ENCODE measurements around the gene YJU2.
"Not testable (repeated sequence)": the region's sequence is repeated elsewhere in the genome, so short reads cannot be mapped to it uniquely, and the experiment has no call there.

YJU2 gene

GRCh38 chr19:4210166-4210731, 36.6 kb upstream of the YJU2 start:
- H3K4me1 ChIP-seq (ENCODE audit: control insufficient read depth, insufficient read depth, low read length, poor library complexity, severe bottlenecking) = no peaks in the 10 kb centered on the region
- H3K27ac ChIP-seq (ENCODE audit: low read depth, low read length, severe bottlenecking) = no peak overlapping the region
- no peaks in the 10 kb centered on the region for H3K9me3 ChIP-seq (ENCODE audit: control insufficient read depth, low read length)
- 88 to 97% methylated on average over 9 to 10 of the region's 15 CpGs for WGBS, 2 experiments (ENCODE audit: insufficient coverage in 2 of 2)
- H3K36me3 ChIP-seq (ENCODE audit: control insufficient read depth, insufficient read depth, low read length) = no peaks in the 10 kb centered on the region
- no peak overlapping the region for H3K4me3 ChIP-seq (ENCODE audit: extremely low read depth, insufficient read depth, low read length, poor library complexity, severe bottlenecking)

GRCh38 chr19:4213116-4213515, 33.8 kb upstream of the YJU2 start:
- Histone ChIP-seq H3K36me3 (ENCODE audit: control insufficient read depth, insufficient read depth, low read length) (no peaks in the 10 kb centered on the region), H3K9me3 (ENCODE audit: control insufficient read depth, low read length) (peaks cover 6% of the 10 kb centered on the region), H3K4me1 (ENCODE audit: control insufficient read depth, insufficient read depth, low read length, poor library complexity, severe bottlenecking) (no peaks in the 10 kb centered on the region), H3K4me3 (ENCODE audit: extremely low read depth, insufficient read depth, low read length, poor library complexity, severe bottlenecking) (no peak overlapping the region), H3K27ac (ENCODE audit: low read depth, low read length, severe bottlenecking) (no peak overlapping the region)
- 86 to 100% methylated on average over 2 of the region's 3 CpGs for WGBS, 2 experiments (ENCODE audit: insufficient coverage in 2 of 2)

DNA sequence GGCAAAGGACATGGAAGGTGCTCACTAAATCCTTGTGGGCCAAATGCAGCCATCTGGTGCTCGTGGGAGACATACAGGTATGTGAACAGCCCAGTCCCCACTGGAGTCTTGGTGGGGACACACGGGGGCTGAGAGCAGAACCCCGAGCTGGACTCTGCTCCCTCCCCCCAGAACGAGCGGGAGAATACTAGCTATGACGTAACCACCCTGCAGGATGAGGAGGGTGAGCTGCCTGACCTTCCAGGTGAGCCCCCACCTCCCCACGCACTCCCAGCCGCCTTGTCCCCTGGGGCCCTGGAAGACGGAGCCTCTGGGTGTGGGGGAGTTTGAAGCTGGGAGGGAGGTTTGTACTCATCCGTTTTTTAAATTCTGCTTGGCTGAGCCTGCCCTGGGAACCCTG, 31.1 kb upstream of the YJU2 start:
- Histone ChIP-seq H3K9me3 (ENCODE audit: control insufficient read depth, low read length) (peaks cover 6% of the 10 kb centered on the region), H3K4me3 (ENCODE audit: extremely low read depth, insufficient read depth, low read length, poor library complexity, severe bottlenecking) (no peak overlapping the region), H3K27ac (ENCODE audit: low read depth, low read length, severe bottlenecking) (no peak overlapping the region), H3K36me3 (ENCODE audit: control insufficient read depth, insufficient read depth, low read length) (no peaks in the 10 kb centered on the region), H3K4me1 (ENCODE audit: control insufficient read depth, insufficient read depth, low read length, poor library complexity, severe bottlenecking) (no peaks in the 10 kb centered on the region)
- WGBS, 2 experiments (ENCODE audit: insufficient coverage in 2 of 2) = 87 to 90% methylated on average over 2 to 7 of the region's 10 CpGs

- Histone ChIP-seq H3K27ac (ENCODE audit: low read depth, low read length, severe bottlenecking) (no peak overlapping the region), H3K4me3 (ENCODE audit: extremely low read depth, insufficient read depth, low read length, poor library complexity, severe bottlenecking) (no peak overlapping the region), H3K4me1 (ENCODE audit: control insufficient read depth, insufficient read depth, low read length, poor library complexity, severe bottlenecking) (no peaks in the 10 kb centered on the region), H3K36me3 (ENCODE audit: control insufficient read depth, insufficient read depth, low read length) (no peaks in the 10 kb centered on the region), H3K9me3 (ENCODE audit: control insufficient read depth, low read length) (peaks cover 6% of the 10 kb centered on the region)
- 79 to 81% methylated on average over 6 of the region's 6 CpGs for WGBS, 2 experiments (ENCODE audit: insufficient coverage in 2 of 2)
Measured at GRCh38 chr19:4216846-4217245, 30.0 kb upstream of the YJU2 start.

DNA sequence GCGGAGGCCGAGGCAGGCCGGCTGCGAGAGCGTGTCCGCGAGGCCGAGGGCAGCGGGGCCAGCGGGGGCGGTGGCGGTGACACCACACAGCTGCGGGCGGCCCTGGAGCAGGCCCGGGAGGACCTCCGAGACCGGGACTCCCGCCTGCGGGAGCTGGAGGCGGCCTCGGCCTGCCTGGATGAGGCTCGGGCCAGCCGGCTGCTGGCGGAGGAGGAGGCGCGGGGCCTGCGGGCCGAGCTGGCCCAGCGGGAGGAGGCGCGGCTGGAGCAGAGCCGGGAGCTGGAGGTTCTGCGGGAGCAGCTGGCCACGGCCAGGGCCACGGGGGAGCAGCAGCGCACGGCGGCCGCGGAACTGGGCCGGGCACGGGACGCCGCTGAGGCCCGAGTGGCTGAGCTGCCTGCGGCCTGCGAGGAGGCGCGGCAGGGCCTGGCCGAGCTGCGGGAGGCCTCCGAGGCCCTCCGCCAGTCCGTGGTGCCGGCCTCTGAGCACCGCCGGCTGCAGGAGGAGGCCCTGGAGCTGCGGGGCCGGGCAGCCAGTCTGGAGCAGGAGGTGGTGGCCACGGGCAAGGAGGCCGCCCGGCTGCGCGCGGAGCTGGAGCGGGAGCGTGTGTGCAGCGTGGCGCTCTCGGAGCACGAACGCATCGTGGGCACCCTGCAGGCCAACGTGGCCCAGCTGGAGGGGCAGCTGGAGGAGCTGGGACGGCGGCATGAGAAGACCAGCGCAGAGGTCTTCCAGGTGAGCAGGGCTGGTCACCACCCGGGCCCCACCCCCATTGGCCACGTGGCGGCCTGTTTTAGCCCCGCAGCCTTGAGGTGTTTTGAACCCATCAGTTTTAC, 29.2 kb upstream of the YJU2 start:
- H3K9me3 ChIP-seq (ENCODE audit: control insufficient read depth, low read length) = peaks cover 6% of the 10 kb centered on the region
- no peaks in the 10 kb centered on the region for H3K4me1 ChIP-seq (ENCODE audit: control insufficient read depth, insufficient read depth, low read length, poor library complexity, severe bottlenecking)
- H3K36me3 ChIP-seq (ENCODE audit: control insufficient read depth, insufficient read depth, low read length) = no peaks in the 10 kb centered on the region
- no peak overlapping the region for H3K4me3 ChIP-seq (ENCODE audit: extremely low read depth, insufficient read depth, low read length, poor library complexity, severe bottlenecking)
- WGBS, 2 experiments (ENCODE audit: insufficient coverage in 2 of 2) = 97% methylated on average over 75 to 78 of the region's 81 CpGs
- no peak overlapping the region for H3K27ac ChIP-seq (ENCODE audit: low read depth, low read length, severe bottlenecking)

- H3K36me3 ChIP-seq (ENCODE audit: control insufficient read depth, insufficient read depth, low read length); H3K9me3 ChIP-seq (ENCODE audit: control insufficient read depth, low read length); H3K4me1 ChIP-seq (ENCODE audit: control insufficient read depth, insufficient read depth, low read length, poor library complexity, severe bottlenecking); H3K27ac ChIP-seq (ENCODE audit: low read depth, low read length, severe bottlenecking); H3K4me3 ChIP-seq (ENCODE audit: extremely low read depth, insufficient read depth, low read length, poor library complexity, severe bottlenecking): not testable (repeated sequence)
- 95 to 98% methylated on average over 1 of the region's 1 CpG for WGBS, 2 experiments (ENCODE audit: insufficient coverage in 2 of 2)
Measured at GRCh38 chr19:4218523-4218922, 28.4 kb upstream of the YJU2 start.

DNA sequence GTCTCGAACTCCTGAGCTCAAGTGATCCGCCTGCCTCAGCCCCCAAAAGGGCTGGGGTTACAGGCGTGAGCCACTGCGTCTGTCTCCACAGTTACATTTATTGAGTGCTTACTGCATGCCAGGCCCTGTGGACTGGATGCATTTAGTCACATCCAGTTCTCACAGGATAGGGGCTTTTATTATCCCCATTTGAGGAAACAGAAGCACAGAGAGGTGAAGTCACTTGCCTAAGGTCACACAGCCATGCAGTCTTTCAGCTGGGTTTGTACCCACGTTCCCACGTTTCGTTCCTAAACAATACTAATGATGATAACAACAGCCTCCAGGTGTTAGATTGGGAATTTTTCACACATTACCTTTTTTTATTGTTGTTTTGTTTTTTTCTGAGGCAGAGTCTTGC, 26.7 kb upstream of the YJU2 start:
- H3K4me1 ChIP-seq (ENCODE audit: control insufficient read depth, insufficient read depth, low read length, poor library complexity, severe bottlenecking) = peaks cover 6% of the 10 kb centered on the region
- WGBS, 2 experiments (ENCODE audit: insufficient coverage in 2 of 2) = 95 to 98% methylated on average over 6 to 7 of the region's 7 CpGs
- H3K4me3 ChIP-seq (ENCODE audit: extremely low read depth, insufficient read depth, low read length, poor library complexity, severe bottlenecking) = no peak overlapping the region
- no peaks in the 10 kb centered on the region for H3K36me3 ChIP-seq (ENCODE audit: control insufficient read depth, insufficient read depth, low read length)
- no peak overlapping the region for H3K27ac ChIP-seq (ENCODE audit: low read depth, low read length, severe bottlenecking)
- peaks cover 6% of the 10 kb centered on the region for H3K9me3 ChIP-seq (ENCODE audit: control insufficient read depth, low read length)

DNA sequence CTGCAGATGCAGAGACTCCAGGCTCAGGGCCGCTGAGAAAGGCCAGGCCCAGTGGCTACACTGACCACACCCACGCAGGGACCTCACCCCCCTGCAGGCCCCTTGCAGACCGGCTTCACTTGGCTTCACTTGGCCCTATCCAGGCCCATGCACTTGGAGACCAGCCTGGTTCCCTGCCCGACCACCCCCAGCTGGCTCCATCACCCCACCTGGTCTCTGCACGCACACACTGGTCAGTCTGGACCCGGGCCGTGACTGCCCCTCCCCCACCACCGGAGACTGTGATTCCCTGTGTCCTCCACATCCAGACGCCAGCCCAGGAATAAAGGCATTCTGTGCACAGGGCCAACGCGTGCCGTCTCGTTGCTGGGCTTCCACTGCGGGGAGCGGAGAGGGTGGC, 22.4 kb upstream of the YJU2 start:
- 80 to 85% methylated on average over 13 to 15 of the region's 15 CpGs for WGBS, 2 experiments (ENCODE audit: insufficient coverage in 2 of 2)
- no peak overlapping the region for H3K4me3 ChIP-seq (ENCODE audit: extremely low read depth, insufficient read depth, low read length, poor library complexity, severe bottlenecking)
- H3K4me1 ChIP-seq (ENCODE audit: control insufficient read depth, insufficient read depth, low read length, poor library complexity, severe bottlenecking) = peaks cover 10% of the 10 kb centered on the region
- H3K9me3 ChIP-seq (ENCODE audit: control insufficient read depth, low read length) = no peaks in the 10 kb centered on the region
- no peaks in the 10 kb centered on the region for H3K36me3 ChIP-seq (ENCODE audit: control insufficient read depth, insufficient read depth, low read length)
- no peak overlapping the region for H3K27ac ChIP-seq (ENCODE audit: low read depth, low read length, severe bottlenecking)

GRCh38 chr19:4225885-4226284, 21.0 kb upstream of the YJU2 start:
- WGBS, 2 experiments (ENCODE audit: insufficient coverage in 2 of 2) = 98 to 100% methylated on average over 4 to 5 of the region's 8 CpGs
- H3K4me3 ChIP-seq (ENCODE audit: extremely low read depth, insufficient read depth, low read length, poor library complexity, severe bottlenecking) = no peak overlapping the region
- peaks cover 10% of the 10 kb centered on the region for H3K4me1 ChIP-seq (ENCODE audit: control insufficient read depth, insufficient read depth, low read length, poor library complexity, severe bottlenecking)
- no peak overlapping the region for H3K27ac ChIP-seq (ENCODE audit: low read depth, low read length, severe bottlenecking)
- H3K9me3 ChIP-seq (ENCODE audit: control insufficient read depth, low read length) = no peaks in the 10 kb centered on the region
- H3K36me3 ChIP-seq (ENCODE audit: control insufficient read depth, insufficient read depth, low read length) = no peaks in the 10 kb centered on the region

DNA sequence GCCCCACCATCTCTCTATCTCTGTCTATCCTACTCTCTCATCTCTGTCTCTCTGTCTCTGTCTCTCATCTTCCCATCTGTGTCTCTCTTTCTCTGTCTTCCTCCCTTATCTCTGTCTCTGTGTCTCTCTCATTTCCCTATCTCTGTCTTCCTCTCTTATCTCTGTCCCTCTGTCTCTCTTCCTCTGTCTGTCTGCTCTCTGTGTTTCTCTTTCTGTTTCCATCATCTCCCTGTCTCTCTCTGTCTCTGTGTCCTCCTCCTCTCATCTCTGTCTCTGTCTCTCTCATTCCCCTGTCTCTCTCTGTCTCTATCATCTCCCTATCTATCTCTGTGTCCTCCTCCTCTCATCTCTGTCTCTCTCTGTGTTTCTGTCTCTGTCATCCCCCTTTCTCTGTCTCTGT, 19.1 kb upstream of the YJU2 start:
- H3K36me3 ChIP-seq (ENCODE audit: control insufficient read depth, insufficient read depth, low read length) = no peaks in the 10 kb centered on the region
- no peak overlapping the region for H3K27ac ChIP-seq (ENCODE audit: low read depth, low read length, severe bottlenecking)
- no peaks in the 10 kb centered on the region for H3K9me3 ChIP-seq (ENCODE audit: control insufficient read depth, low read length)
- H3K4me3 ChIP-seq (ENCODE audit: extremely low read depth, insufficient read depth, low read length, poor library complexity, severe bottlenecking) = no peak overlapping the region
- peaks cover 10% of the 10 kb centered on the region for H3K4me1 ChIP-seq (ENCODE audit: control insufficient read depth, insufficient read depth, low read length, poor library complexity, severe bottlenecking)

- WGBS, 2 experiments (ENCODE audit: insufficient coverage in 2 of 2) = 72 to 83% methylated on average over 2 of the region's 2 CpGs
- H3K27ac ChIP-seq (ENCODE audit: low read depth, low read length, severe bottlenecking) = no peak overlapping the region
- no peaks in the 10 kb centered on the region for H3K9me3 ChIP-seq (ENCODE audit: control insufficient read depth, low read length)
- no peak overlapping the region for H3K4me3 ChIP-seq (ENCODE audit: extremely low read depth, insufficient read depth, low read length, poor library complexity, severe bottlenecking)
- H3K4me1 ChIP-seq (ENCODE audit: control insufficient read depth, insufficient read depth, low read length, poor library complexity, severe bottlenecking) = peaks cover 10% of the 10 kb centered on the region
- H3K36me3 ChIP-seq (ENCODE audit: control insufficient read depth, insufficient read depth, low read length) = no peaks in the 10 kb centered on the region
Measured at GRCh38 chr19:4228765-4229178, 18.1 kb upstream of the YJU2 start.

All from mesodermal cell (in vitro differentiated cells).